HCT116 (cell line): ENCODE measurements around the gene STPG1.

Source experiments
- EZH2 ChIP-seq: fragments of 200-600 bp; sonication (generic); IDR thresholded peaks from 2 replicates; pipeline ENCODE4 v1.6.1; 2017; ENCODE audit warnings: antibody characterized with exemption, mixed run types
- POLR2A ChIP-seq: IDR thresholded peaks from 2 replicates; pipeline ENCODE4 v1.7.0; 2011; ENCODE audit warnings: borderline replicate concordance; ENCODE audit not compliant: insufficient read depth, insufficient read length; ENCODE audit errors: extremely low read depth
- SIN3A ChIP-seq: IDR thresholded peaks from 2 replicates; pipeline ENCODE4 v1.6.1; 2012; ENCODE audit warnings: low read depth

- TF ChIP-seq POLR2A (no peak), EZH2 (no peak), SIN3A (no peak)
Observed at GRCh38 chr1:24450857-24451397, 37.3 kb upstream of the STPG1 start.
